MM.1S (cell line): Measurements from ENCODE around the gene OR8A1.

Experiments
- DNase-seq: peaks from one replicate; pipeline ENCODE4 v3.0.0-alpha.2; 2015
- H2AFZ ChIP-seq: fragments of 300-600 bp; sonication (generic); 2 replicates; pipeline ENCODE4 v1.6.0; 2016; ENCODE audit warnings: antibody characterized with exemption, low read length
- H3F3A ChIP-seq: fragments of 300-600 bp; sonication (generic); 2 replicates; pipeline ENCODE4 v1.6.1; 2016; ENCODE audit warnings: mild to moderate bottlenecking, antibody characterized with exemption, low read length, moderate library complexity, mixed read lengths; ENCODE audit not compliant: insufficient read depth
- H3K27ac ChIP-seq: fragments of 300-600 bp; sonication (generic); 2 replicates; pipeline ENCODE4 v1.5.1; 2016; ENCODE audit warnings: mild to moderate bottlenecking, low read length
- H3K27me3 ChIP-seq: fragments of 300-600 bp; sonication (generic); replicated peaks from 2 replicates; pipeline ENCODE4 v1.6.0; 2016; ENCODE audit warnings: low read length; ENCODE audit not compliant: insufficient read depth
- H3K36me3 ChIP-seq: fragments of 300-600 bp; sonication (generic); replicated peaks from 2 replicates; pipeline ENCODE4 v1.6.1; 2016; ENCODE audit warnings: mild to moderate bottlenecking, low read length, mixed read lengths; ENCODE audit not compliant: insufficient read depth
- H3K4me1 ChIP-seq: fragments of 300-600 bp; sonication (generic); 2 replicates; pipeline ENCODE4 v1.6.1; 2016; ENCODE audit warnings: low read length, mixed read lengths
- H3K4me2 ChIP-seq: fragments of 300-600 bp; sonication (generic); 2 replicates; pipeline ENCODE4 v1.6.0; 2016; ENCODE audit warnings: low read depth, low read length
- H3K4me3 ChIP-seq: fragments of 300-600 bp; sonication (generic); 2 replicates; pipeline ENCODE4 v1.5.1; 2016; ENCODE audit warnings: low read length, mixed read lengths
- H3K79me2 ChIP-seq: fragments of 300-600 bp; sonication (generic); 2 replicates; pipeline ENCODE4 v1.6.1; 2016; ENCODE audit warnings: mixed run types, low read length, mixed read lengths
- H3K9ac ChIP-seq: fragments of 300-600 bp; sonication (generic); 2 replicates; pipeline ENCODE4 v1.6.1; 2016; ENCODE audit warnings: low read length, mixed read lengths
- H3K9me2 ChIP-seq: fragments of 300-600 bp; sonication (generic); replicated peaks from 2 replicates; pipeline ENCODE4 v1.6.1; 2016; ENCODE audit warnings: mild to moderate bottlenecking, low read length, mixed read lengths; ENCODE audit not compliant: insufficient read depth
- H3K9me3 ChIP-seq: fragments of 300-600 bp; sonication (generic); replicated peaks from 2 replicates; pipeline ENCODE4 v1.6.1; 2016; ENCODE audit warnings: mild to moderate bottlenecking, low read length, mixed read lengths; ENCODE audit not compliant: insufficient read depth
- H4K20me1 ChIP-seq: fragments of 300-600 bp; sonication (generic); 2 replicates; pipeline ENCODE4 v1.6.1; 2016; ENCODE audit warnings: mild to moderate bottlenecking, low read length, moderate library complexity, mixed read lengths; ENCODE audit not compliant: insufficient read depth
- CTCF ChIP-seq: fragments of 300-600 bp; sonication (generic); IDR thresholded peaks from 2 replicates; pipeline ENCODE4 v1.5.1; 2016; ENCODE audit warnings: antibody characterized with exemption, low read length, mixed read lengths
- EZH2 ChIP-seq: fragments of 300-600 bp; sonication (generic); optimal IDR thresholded peaks from 2 replicates; pipeline ENCODE3; 2017; ENCODE audit warnings: low read depth, mild to moderate bottlenecking, antibody characterized with exemption, low read length, mixed read lengths
- EZH2phosphoT487 ChIP-seq: fragments of 300-600 bp; sonication (generic); IDR thresholded peaks from 2 replicates; pipeline ENCODE4 v1.6.1; 2018; ENCODE audit warnings: antibody characterized with exemption, low read length

Gene OR8A1

GRCh38 chr11:124551987-124552386, 17.8 kb upstream of the OR8A1 start:
- H3K4me1 ChIP-seq, result no peaks in the 10 kb centered on the region
- H3F3A ChIP-seq, result no peaks in the 10 kb centered on the region
- H3K9me3 ChIP-seq, result no peaks in the 10 kb centered on the region
- no peaks in the 10 kb centered on the region for H3K27me3 ChIP-seq
- H3K79me2 ChIP-seq, result no peaks in the 10 kb centered on the region
- H3K9ac ChIP-seq, result no peak overlapping the region
- TF ChIP-seq EZH2phosphoT487 (no peak), CTCF (no peak), EZH2 (no peak)
- no peaks in the 10 kb centered on the region for H4K20me1 ChIP-seq
- no peaks in the 10 kb centered on the region for H3K36me3 ChIP-seq
- DNase-seq, result no peak
- H3K4me2 ChIP-seq, result no peak overlapping the region
- H3K27ac ChIP-seq, result no peak overlapping the region
- H2AFZ ChIP-seq, result no peak overlapping the region
- H3K9me2 ChIP-seq, result no peaks in the 10 kb centered on the region
- H3K4me3 ChIP-seq, result no peak overlapping the region

GRCh38 chr11:124556828-124557227, 13.0 kb upstream of the OR8A1 start:
- Histone ChIP-seq H3K36me3 (no peaks in the 10 kb centered on the region), H3K27ac (no peak overlapping the region), H4K20me1 (no peaks in the 10 kb centered on the region), H2AFZ (no peak overlapping the region), H3K4me3 (no peak overlapping the region), H3K4me2 (no peak overlapping the region), H3K27me3 (no peaks in the 10 kb centered on the region), H3K9me3 (no peaks in the 10 kb centered on the region), H3K9ac (no peak overlapping the region), H3F3A (no peaks in the 10 kb centered on the region), H3K4me1 (no peaks in the 10 kb centered on the region), H3K79me2 (no peaks in the 10 kb centered on the region), H3K9me2 (no peaks in the 10 kb centered on the region)
- no peak for TF ChIP-seq EZH2phosphoT487
- no peak for TF ChIP-seq CTCF
- no peak for TF ChIP-seq EZH2
- no peak for DNase-seq

DNA sequence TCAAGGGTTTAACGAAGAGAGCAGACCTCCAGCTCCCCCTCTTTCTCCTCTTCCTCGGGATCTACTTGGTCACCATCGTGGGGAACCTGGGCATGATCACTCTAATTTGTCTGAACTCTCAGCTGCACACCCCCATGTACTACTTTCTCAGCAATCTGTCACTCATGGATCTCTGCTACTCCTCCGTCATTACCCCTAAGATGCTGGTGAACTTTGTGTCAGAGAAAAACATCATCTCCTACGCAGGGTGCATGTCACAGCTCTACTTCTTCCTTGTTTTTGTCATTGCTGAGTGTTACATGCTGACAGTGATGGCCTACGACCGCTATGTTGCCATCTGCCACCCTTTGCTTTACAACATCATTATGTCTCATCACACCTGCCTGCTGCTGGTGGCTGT, 363 bp downstream of the OR8A1 start:
- Histone ChIP-seq H3K4me2 (no peak overlapping the region), H3K79me2 (no peaks in the 10 kb centered on the region), H2AFZ (no peak overlapping the region), H3K27me3 (no peaks in the 10 kb centered on the region), H3F3A (no peaks in the 10 kb centered on the region), H3K9me2 (no peaks in the 10 kb centered on the region), H3K36me3 (no peaks in the 10 kb centered on the region), H3K27ac (no peak overlapping the region), H4K20me1 (no peaks in the 10 kb centered on the region), H3K4me3 (no peak overlapping the region), H3K9me3 (0 out of 2 replicates have a peak, but pooled peaks cover 2% of the 10 kb centered on the region), H3K9ac (no peak overlapping the region), H3K4me1 (no peaks in the 10 kb centered on the region)
- TF ChIP-seq EZH2 (no peak), CTCF (no peak), EZH2phosphoT487 (no peak)
- DNase-seq, result no peak
